H1 (cell line): Measurements from ENCODE around the gene EPB41L2.
"Not testable (repeated sequence)": the region's sequence is repeated elsewhere in the genome, so short reads cannot be mapped to it uniquely, and the experiment has no call there.

Experiments
- BRCA1 ChIP-seq: IDR thresholded peaks from 2 replicates; pipeline ENCODE4 v1.6.1; 2012; ENCODE audit warnings: low read depth, low read length, improper control_type of control experiment
- CTCF ChIP-seq, 3 experiments: IDR thresholded peaks; 1 replicate in 2 of 3; 2 replicates in 1 of 3; pipeline versions ENCODE4 v1.5.1 to v1.6.1; 2011; ENCODE audit warnings: low read length in 3 of 3, mild to moderate bottlenecking in 3 of 3, inconsistent platforms in 2 of 3, low read depth in 1 of 3, moderate library complexity in 1 of 3; ENCODE audit not compliant: insufficient read depth in 1 of 3; ENCODE audit errors: control extremely low read depth in 1 of 3
- POLR2A ChIP-seq, 2 experiments: IDR thresholded peaks; 1 replicate in 1 of 2; 2 replicates in 1 of 2; pipeline ENCODE4 v1.6.1; 2011; ENCODE audit warnings: low read depth in 2 of 2, low read length in 2 of 2, mild to moderate bottlenecking in 2 of 2; ENCODE audit errors: control extremely low read depth in 1 of 2
- POLR2AphosphoS5 ChIP-seq: IDR thresholded peaks from 2 replicates; pipeline ENCODE4 v1.6.1; 2011; ENCODE audit warnings: low read depth, low read length
- SP1 ChIP-seq: IDR thresholded peaks from 2 replicates; pipeline ENCODE4 v1.6.1; 2011; ENCODE audit warnings: low read depth, low read length
- TEAD4 ChIP-seq: IDR thresholded peaks from 2 replicates; pipeline ENCODE4 v1.6.1; 2012; ENCODE audit warnings: low read depth, low read length, inconsistent platforms, mixed read lengths

- TF ChIP-seq SP1; CTCF (IDR thresholded peaks at IDR 0.05; ENCODE audit: control extremely low read depth in 1 of 3, insufficient read depth in 1 of 3, low read depth in 1 of 3, low read length in 3 of 3); POLR2AphosphoS5; TEAD4; BRCA1; POLR2A (IDR thresholded peaks at IDR 0.05; ENCODE audit: control extremely low read depth in 1 of 2, low read depth in 2 of 2, low read length in 2 of 2): not testable (repeated sequence)
Measured at GRCh38 chr6:130801368-130801767, 261.7 kb downstream of the EPB41L2 start.
